Articular chondrocyte of knee joint (primary cell): Measurements from ENCODE around the gene NOTCH4. TPM values are rescaled to one million over a fixed set of nuclear protein-coding genes. Genes with fewer than 3 reads are reported as not detected.
A peak's percentile ranks its signal among the peaks of the same experiment; 100 is the strongest.

ENCODE experiments used
- small RNA-seq: library from RNA; depleted of rRNA; stranded (forward); fragments of <200 nt; gene quantifications from one replicate; pipeline ENCODE3, GENCODE V24; 2012
- total RNA-seq: library from RNA; depleted of rRNA; stranded (reverse); fragments of >200 nt; gene quantifications from 2 replicates; pipeline ENCODE4 v1.2.3, GENCODE V29; 2012

Gene NOTCH4
- 0.65 and 1.1 TPM in 2 replicates for total RNA-seq

DNA sequence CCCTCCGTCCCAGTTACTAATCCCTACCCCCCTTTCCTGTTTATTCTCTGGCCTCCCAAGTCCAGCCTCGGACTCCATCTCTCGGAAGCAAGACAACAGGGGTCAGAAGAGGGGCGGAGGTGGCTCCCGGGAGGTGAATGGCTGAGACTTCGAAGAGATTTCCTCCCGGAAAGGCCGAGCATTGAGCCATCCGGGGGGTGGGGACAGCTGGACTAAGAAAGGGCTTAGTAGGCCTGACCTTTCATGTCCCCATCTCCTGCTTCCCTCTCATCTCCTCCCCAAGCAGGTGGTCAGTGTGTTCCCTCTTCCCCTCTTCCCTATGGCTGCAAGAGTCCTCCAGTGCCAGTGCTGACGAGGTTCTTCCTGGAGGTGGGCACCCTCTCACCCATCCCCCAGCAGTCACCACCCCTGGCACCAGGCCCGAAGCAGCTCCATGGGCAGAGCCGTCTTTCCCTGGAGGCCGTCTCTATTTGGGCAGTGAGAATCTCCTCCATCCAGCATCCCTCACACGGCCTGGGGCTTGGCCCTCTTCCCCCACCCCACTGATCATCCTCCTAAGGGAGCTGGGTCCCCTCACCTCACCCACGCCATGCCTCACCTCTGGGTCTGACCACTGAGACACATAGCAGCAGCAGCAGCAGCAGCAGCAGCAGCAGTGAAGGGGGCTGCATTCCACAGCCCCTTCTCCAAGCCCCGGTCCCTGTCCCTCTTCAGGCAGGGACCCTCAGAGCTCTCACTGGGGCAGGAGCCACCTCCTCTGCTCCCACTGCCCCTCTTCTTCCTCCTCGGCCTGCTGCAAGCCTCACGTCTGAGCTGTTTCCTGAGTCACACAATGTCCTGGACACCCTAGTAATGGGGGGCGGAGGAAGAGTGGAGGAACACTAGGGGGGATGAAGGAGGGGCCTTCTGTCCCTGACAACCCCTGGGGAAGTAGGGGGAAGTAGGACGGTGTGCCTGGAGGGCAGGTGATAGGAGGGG lies at the start of gene NOTCH4:
TSS of gene NOTCH4 (minus strand) at position 810 of the 978 bp plus-strand sequence. CDS start at position 671, 139 bp downstream.

DNA sequence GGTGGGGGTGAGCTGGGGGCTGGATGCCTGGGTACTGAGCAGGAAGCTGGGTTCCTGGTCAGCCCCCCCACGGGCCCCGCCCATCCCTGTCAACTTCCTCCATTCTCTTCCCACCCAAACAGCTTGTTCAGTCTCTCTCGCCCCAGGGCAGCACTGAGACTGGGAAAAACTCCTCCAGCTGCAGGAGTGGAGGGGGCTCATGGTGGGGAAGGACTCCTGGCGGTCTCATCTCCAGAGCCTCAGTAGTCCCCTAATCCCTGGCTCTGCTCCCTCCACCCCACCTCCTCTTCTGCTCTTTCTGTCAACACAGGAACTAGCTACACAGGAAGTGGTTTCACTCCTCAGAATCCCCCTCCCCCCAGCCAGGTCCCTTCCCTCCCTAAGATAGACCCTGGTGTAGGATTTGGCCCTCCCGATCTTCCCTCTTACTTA lies 31.2 kb downstream of the NOTCH4 start, which contains the start of gene GPSM3:
TSS of gene GPSM3 (minus strand) at position 36 of the 432 bp plus-strand sequence. CDS start 130 bp downstream, outside the sequence.

DNA sequence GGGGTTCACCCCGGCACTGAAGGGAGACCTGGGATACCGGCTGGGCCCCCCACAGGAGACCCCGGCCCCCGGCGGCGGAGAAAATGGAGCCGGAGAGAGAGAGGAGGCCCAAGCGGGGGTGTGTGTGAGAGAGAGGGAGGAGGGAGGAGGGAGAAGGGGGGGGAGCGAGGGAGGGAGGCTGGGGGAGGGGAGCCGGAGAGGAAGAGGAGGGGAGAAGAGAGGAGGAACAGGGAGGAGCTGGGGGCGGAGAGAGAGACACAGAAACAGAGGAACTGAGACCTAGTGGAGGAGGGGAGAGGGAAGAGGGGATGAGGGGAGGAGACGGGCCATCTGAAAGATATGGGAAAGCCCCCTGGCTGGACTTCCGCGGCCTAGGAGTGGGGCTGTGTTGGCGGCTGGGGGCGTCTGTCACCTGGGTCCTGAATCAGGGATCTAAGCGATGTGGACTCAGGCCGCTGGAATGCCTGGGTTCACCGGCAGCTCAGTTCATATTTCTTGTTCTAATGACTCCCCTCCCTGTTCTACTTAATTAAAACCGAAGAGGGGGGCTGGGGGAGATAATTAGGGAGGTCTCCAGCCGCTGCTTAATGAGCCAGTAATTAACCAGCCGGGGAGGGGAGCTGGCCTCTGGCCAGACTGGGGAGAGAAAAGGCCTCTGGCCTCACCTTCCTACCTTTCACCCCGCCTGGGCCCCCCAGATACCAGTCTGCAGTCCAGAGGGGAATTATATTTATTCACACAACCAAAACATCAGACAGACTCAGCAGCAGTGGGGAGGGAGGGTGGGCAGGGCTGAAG lies 33.6 kb downstream of the NOTCH4 start, which contains the start of gene PBX2:
TSS of gene PBX2 (minus strand) at position 149 of the 798 bp plus-strand sequence. CDS start 287 bp downstream, outside the sequence.

DNA sequence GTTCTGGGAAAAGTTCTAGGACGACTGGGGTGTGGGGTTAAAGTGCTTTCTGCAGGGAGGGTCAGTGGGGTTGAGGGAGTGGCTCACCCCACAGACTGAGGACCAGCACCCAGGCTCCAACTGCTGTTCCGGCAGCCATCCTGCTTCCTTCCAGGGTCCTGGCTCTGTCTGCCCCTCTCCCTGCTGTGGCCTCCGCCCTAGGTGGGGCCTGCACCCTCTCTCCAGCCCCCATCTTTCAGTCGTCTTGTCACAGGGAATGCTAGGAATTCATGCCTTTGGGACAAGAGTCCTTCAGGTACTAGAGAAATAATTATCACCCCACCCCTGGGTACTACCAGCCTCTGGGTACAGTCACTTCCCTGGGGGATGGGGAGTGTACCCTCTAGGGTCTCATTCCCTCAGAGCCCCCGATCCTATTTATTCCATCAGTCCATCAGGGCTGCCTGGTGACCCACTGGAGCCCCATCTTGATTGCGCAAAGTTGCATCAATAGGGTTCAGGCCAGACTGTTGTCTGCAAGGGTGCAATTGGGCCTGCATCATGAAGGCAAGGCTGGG lies 39.7 kb downstream of the NOTCH4 start, which contains the start of gene AGER:
TSS of gene AGER (minus strand) at position 170 of the 557 bp plus-strand sequence. CDS start at position 139, 31 bp downstream.

DNA sequence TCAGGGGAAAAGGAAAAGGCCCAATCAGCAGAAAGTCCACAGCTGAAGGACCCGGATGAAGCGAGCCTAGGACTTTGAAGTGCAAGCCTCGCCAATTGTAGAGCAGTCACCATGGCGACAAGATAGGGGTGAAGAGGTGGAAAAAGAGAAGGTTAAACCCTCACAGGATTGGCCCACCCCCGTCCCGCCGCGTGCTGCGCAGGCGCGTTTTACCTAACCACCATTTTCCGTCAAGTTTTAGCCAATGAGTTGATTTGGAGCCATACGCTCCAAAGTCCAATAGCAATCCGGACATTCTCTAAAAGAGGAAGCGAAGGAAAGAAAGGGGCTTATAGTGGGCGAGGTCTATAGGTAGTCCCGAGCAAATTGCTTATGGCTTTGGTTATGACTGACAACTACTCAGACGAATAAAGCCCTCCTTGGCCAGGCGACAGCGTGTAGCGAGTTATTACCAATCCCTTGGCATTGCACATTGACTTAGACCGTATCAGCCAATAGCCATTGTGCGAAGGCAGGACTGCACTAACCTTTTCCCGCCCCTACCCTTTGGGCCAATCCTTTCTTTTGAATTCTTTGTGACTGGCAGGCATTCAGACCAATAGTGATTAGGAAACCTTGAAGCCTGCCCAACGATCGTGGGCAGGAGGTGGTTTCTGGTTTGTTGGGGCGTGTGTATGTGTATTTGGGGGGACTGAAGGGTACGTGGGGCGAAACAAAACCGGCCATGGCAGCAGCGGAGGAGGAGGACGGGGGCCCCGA lies 45.9 kb downstream of the NOTCH4 start, which contains the start of gene RNF5:
TSS of gene RNF5 (plus strand) at position 618 of the 759 bp plus-strand sequence. CDS start at position 725, 107 bp downstream.

DNA sequence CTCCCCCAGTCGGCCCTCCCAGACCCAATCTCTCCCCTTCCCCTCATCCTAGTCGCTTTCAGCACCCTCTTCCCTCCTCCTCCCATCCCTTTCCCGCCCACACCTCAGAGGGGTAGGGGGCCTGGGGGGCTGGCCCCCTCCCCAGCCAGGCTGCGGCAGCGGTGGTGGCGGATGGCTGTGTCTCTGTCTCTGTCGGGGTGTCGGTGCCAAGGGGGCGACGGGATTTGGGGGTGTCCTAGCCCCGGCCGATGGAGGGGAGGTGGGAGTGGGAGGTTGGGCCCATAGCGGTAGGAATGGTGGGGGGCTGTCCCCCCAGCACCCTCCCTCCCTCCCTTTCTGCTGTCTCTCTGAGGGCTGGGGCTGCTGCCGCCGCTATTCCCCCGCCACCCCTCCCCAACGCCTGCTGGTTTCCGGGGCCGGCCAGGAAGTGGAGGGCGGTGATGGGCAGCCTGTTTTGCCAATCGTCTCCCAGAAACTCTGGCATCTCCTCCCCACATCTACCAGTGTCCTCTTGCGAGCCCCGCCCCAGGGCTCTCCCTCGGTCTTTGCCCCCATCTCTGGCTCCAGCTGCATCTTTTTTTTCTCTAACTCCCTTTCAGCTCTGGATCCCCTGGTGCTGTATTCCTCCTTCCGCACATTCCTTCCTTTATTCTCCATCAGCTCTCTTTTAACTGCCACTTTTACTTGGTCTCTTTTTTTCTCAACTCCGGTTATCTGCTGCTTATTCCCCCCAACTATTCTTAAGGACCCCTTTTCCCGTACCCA lies 48.0 kb downstream of the NOTCH4 start, which contains the start of gene AGPAT1:
TSS of gene AGPAT1 (minus strand) at position 374 of the 765 bp plus-strand sequence. CDS start 4,588 bp downstream, outside the sequence.

DNA sequence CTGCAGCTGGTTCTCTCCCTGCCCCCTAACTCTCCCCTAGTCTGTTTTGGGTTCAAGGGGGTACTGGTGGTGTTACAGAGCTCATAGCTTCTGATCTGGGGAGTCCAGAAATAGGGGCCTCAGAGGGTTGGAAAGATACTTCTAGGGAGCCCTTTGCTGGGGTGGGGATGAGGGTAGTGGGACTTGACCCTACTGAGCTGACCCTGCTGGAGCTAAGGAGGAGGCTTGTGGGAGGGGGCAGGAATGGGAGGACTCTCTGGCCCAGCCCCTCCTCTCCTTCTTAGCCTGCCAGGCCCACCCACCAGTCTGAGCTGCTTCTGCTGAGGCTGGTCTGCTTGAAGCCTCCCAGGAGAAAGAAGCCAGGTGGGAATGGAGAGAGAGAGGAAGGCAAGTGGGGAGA lies 59.6 kb downstream of the NOTCH4 start, which contains the start of gene EGFL8:
TSS of gene EGFL8 (plus strand) at position 301 of the 400 bp plus-strand sequence. CDS start 1,571 bp downstream, outside the sequence.

DNA sequence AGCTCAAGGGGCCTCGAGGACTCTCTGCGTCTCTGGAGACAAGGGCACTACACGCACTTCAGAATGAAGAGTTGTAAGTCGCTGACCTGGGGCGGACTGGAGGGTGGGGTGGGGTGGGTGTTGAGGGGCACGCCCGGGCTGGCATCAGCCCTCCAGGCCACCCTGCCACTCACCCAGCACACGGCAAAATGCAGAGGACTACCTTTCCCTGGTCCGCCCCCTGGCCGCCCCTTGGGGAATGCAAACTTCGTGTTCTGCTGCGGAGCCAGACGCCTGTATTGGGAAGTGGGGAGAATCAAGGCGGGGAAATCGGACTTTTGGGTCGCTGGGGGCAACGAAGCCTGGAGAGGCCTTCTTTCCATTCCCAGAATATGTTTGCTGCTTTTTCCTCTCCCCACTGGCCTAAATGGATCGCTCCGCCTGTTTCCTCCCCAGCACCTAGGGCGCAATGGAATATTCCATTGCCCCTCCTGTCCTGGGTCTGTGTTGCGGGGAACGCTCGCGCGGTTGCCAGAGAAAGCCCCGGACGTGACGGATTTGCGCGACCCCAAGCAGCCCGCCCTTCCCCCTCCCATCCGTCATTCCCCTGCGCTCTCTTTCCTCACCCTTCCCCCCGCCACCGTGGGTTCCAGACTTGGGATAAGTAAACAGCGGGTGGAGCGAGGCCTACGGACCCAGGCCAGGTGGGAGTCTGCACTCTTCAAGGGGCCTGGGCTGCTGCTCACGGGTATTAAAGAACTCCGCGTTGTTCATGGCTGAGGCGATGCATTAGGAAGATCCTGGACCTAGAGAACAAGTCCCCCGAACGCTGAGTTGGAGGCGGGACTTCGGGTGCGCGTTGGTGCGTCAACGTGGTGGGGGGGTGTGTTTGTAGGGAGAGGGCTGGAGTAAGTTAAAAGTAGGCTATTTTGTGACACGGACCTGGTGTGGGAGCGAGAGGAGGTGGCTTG lies 70.0 kb downstream of the NOTCH4 start, which contains the start of gene PPT2:
TSS of gene PPT2 (plus strand) at position 578 of the 950 bp plus-strand sequence. CDS start 454 bp downstream, outside the sequence.

DNA sequence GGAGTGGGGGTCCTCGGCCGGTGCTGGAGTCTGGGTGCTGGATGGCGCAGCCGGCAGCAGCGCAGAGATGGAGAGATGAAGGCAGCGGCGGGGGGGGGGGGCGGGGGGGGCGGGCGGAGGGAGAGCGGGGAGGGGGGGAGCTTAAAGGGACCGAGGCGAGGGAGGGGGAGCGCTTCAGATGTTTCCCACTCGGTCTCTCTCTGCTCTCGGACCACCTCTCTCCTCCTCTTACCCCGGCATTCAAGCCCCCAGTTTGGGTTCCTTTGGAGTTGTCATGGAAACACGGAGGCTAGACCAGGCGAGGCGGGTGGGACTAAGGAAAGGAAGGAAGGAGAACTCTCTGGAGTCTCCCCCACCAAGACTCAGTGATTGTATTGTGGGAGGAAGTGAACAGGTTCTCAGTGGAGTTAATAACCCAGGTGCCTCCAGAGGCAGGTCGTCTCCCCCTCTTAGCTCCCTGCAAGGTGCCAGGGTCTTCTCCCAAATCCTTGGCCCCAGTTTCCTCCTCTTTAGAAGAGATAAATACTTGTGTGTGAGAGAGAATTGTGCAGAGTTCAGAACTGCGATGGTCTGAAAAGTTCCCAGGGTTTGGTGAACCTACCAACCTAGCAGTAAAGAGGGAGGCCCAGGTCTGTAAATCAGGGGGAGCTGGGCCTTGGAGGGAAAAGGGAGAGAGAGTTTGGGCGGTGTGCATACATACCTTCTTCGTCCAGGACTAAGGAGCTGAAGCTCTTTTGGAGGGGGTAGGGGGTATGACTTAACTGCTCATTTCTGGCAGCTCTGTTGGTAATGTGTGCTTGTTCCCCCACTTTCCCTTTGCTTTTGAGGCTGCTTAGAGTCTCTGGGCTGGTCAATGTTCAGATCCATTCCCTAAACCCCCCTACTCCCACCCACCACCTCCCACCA lies 71.8 kb downstream of the NOTCH4 start, which contains the start of gene PRRT1:
TSS of gene PRRT1 (minus strand) at position 77 of the 906 bp plus-strand sequence. CDS start 112 bp downstream, outside the sequence.

Small RNA genes within 50 kb of the gene (small RNA-seq; reads per million reads assigned to genes)
- gene AL662884.1 (not detected), gene MIR6833 (0.53 reads per million, percentile 14 among the genes with 10 or more reads in this experiment)

Other genes with a start within 250 kb of the NOTCH4 start
- gene C4A, start 242.0 kb downstream of the NOTCH4 start, total RNA-seq: 4.0 and 8.2 TPM in 2 replicates
- 2.4 and 3.4 TPM in 2 replicates for gene C4B, start 209.3 kb downstream of the NOTCH4 start, total RNA-seq
- 0.13 TPM in 1 of 2 replicates, not detected in the other for gene CYP21A2, start 185.7 kb downstream of the NOTCH4 start, total RNA-seq
- gene TNXB, start 114.7 kb downstream of the NOTCH4 start, total RNA-seq: 23.9 and 41.1 TPM in 2 replicates
- gene ATF6B, start 95.8 kb downstream of the NOTCH4 start, total RNA-seq: 21.6 and 33.5 TPM in 2 replicates
- 4.6 and 8.8 TPM in 2 replicates for gene FKBPL, start 93.8 kb downstream of the NOTCH4 start, total RNA-seq
- 0.39 and 0.54 TPM in 2 replicates for gene PRRT1, start 72.1 kb downstream of the NOTCH4 start, total RNA-seq
- gene PPT2, start 69.9 kb downstream of the NOTCH4 start, total RNA-seq: 10.6 and 20.8 TPM in 2 replicates
- gene EGFL8, start 59.5 kb downstream of the NOTCH4 start, total RNA-seq: 0.86 and 1.7 TPM in 2 replicates
- gene AGPAT1, start 48.0 kb downstream of the NOTCH4 start, total RNA-seq: 26.8 and 31.0 TPM in 2 replicates
- 23.9 and 32.4 TPM in 2 replicates for gene RNF5, start 45.7 kb downstream of the NOTCH4 start, total RNA-seq
- gene AGER, start 39.8 kb downstream of the NOTCH4 start, total RNA-seq: 0.54 and 0.78 TPM in 2 replicates
- gene PBX2, start 33.9 kb downstream of the NOTCH4 start, total RNA-seq: 17.1 and 20.8 TPM in 2 replicates
- gene GPSM3, start 31.4 kb downstream of the NOTCH4 start, total RNA-seq: 0.86 and 1.0 TPM in 2 replicates
- gene TSBP1, start 147.8 kb upstream of the NOTCH4 start, total RNA-seq: not detected in 2 replicates
- not detected in 2 replicates for gene BTNL2, start 183.1 kb upstream of the NOTCH4 start, total RNA-seq
- 0.26 and 2.3 TPM in 2 replicates for gene HLA-DRA, start 215.8 kb upstream of the NOTCH4 start, total RNA-seq